Nephron (organoid): ENCODE data around the gene COL15A1.
"Not testable (repeated sequence)": the region's sequence is repeated elsewhere in the genome, so short reads cannot be mapped to it uniquely, and the experiment has no call there.

Experiments
- H3K27ac Mint-ChIP-seq, 3 experiments: 2 replicates each; pipeline ENCODE4 v1.8.0; 2020; ENCODE audit warnings: mixed read lengths in 3 of 3, mild to moderate bottlenecking in 2 of 3, moderate library complexity in 1 of 3
- H3K27me3 Mint-ChIP-seq: 2 replicates; pipeline ENCODE4 v1.8.0; 2021; ENCODE audit warnings: low read depth, mild to moderate bottlenecking, moderate library complexity, mixed read lengths
- H3K36me3 Mint-ChIP-seq: 2 replicates; pipeline ENCODE4 v1.8.0; 2020; ENCODE audit warnings: low read depth, mixed read lengths
- H3K4me1 Mint-ChIP-seq: 2 replicates; pipeline ENCODE4 v1.8.0; 2020; ENCODE audit warnings: mixed read lengths
- H3K4me3 Mint-ChIP-seq, 3 experiments: 2 replicates each; pipeline ENCODE4 v1.8.0; 2020; ENCODE audit warnings: mild to moderate bottlenecking in 3 of 3, mixed read lengths in 3 of 3, moderate library complexity in 2 of 3
- H3K9me3 Mint-ChIP-seq: 2 replicates; pipeline ENCODE4 v1.8.0; 2020; ENCODE audit warnings: mixed read lengths
- CTCF ChIP-seq, 3 experiments: fragments of 200-600 bp; sonication (generic); IDR thresholded peaks; one replicate each; pipeline ENCODE4 v1.5.0; 2021; ENCODE audit warnings: antibody characterized with exemption in 3 of 3; ENCODE audit not compliant: unreplicated experiment in 3 of 3

COL15A1 gene

GRCh38 chr9:99095565-99095964 lies 151.9 kb downstream of the COL15A1 start:
- Mint-ChIP-seq H3K9me3 (peaks cover 10% of the 10 kb centered on the region), H3K4me1 (no peaks in the 10 kb centered on the region), H3K36me3 (no peaks in the 10 kb centered on the region), H3K4me3 (no peak overlapping the region), H3K27me3 (peaks cover 10% of the 10 kb centered on the region), H3K27ac (no peak overlapping the region)
- no peak for TF ChIP-seq CTCF (IDR thresholded peaks at IDR 0.05; ENCODE audit: unreplicated experiment in 3 of 3)

DNA sequence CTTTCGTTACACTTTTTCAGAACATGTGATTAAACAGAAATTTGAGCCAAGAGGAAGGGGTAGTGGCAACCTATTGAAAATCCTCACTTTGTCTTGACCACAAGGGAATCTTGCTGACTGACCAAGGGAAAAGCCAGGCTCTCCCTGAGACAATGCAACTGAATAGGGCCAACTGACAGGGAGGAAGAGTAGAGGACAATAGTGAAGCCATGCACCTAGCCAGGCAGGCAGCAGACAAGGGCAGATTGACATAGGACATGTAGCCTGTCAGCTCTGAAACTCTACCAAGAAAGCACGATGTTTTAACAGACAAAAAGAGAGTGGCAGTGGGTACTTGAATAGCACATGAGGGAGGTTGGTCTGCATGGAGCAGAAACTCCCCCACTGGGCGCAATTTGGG lies 152.7 kb downstream of the COL15A1 start:
- Mint-ChIP-seq H3K27me3 (peaks cover 6% of the 10 kb centered on the region), H3K27ac (no peak overlapping the region), H3K4me1 (no peaks in the 10 kb centered on the region), H3K36me3 (no peaks in the 10 kb centered on the region), H3K4me3 (no peak overlapping the region), H3K9me3 (peaks cover 10% of the 10 kb centered on the region)
- TF ChIP-seq CTCF (IDR thresholded peaks at IDR 0.05; ENCODE audit: unreplicated experiment in 3 of 3): no peak

- not testable (repeated sequence) for H3K27ac Mint-ChIP-seq, H3K9me3 Mint-ChIP-seq, H3K36me3 Mint-ChIP-seq, H3K4me3 Mint-ChIP-seq, H3K27me3 Mint-ChIP-seq
- H3K4me1 Mint-ChIP-seq: peaks cover 18% of the 10 kb centered on the region
Measured at GRCh38 chr9:99099806-99100585, 156.3 kb downstream of the COL15A1 start.

DNA sequence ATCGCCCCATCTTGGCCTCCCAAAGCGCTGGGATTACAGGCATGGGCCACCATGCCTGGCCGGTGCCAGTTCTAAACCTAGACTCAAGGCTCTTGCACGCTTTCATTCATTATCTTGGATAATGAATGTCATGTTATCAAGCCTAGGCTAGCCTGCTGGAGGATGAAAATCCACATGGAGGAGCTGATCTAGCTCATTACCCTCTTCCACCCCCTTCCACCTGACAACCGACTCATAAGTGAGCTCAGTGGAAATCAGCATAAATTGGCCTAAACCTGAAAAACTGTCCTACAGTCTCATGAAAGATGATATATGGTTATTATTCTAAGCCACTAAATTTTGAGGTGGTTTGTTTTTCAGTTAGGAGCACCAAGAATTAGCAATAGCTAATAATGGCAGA lies 157.6 kb downstream of the COL15A1 start:
- Mint-ChIP-seq H3K27me3 (no peaks in the 10 kb centered on the region), H3K4me1 (peaks cover 23% of the 10 kb centered on the region), H3K27ac (no peak overlapping the region), H3K36me3 (no peaks in the 10 kb centered on the region), H3K9me3 (peaks cover 10% of the 10 kb centered on the region), H3K4me3 (no peak overlapping the region)
- TF ChIP-seq CTCF (IDR thresholded peaks at IDR 0.05; ENCODE audit: unreplicated experiment in 3 of 3): no peak

DNA sequence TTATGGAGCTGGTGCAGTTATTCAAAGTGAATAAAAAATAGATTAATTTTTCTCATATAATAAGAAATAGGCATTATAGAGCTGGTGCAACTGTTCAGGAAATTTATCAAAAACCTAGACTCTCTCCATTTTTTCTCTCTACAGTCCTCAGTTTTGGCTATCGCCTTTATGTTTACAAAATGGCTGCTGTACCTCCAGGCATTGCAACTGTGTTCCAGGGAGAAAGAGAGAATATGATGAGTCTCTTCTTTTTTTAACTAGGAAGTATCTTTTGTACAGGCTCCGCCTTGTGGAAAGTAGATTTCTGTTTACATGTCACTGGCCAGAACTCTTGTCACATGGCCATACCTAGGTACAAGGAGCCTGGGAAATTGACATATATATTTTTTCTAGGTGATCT lies 158.1 kb downstream of the COL15A1 start:
- TF ChIP-seq CTCF (IDR thresholded peaks at IDR 0.05; ENCODE audit: unreplicated experiment in 3 of 3): no peak
- H3K9me3 Mint-ChIP-seq: peaks cover 10% of the 10 kb centered on the region

DNA sequence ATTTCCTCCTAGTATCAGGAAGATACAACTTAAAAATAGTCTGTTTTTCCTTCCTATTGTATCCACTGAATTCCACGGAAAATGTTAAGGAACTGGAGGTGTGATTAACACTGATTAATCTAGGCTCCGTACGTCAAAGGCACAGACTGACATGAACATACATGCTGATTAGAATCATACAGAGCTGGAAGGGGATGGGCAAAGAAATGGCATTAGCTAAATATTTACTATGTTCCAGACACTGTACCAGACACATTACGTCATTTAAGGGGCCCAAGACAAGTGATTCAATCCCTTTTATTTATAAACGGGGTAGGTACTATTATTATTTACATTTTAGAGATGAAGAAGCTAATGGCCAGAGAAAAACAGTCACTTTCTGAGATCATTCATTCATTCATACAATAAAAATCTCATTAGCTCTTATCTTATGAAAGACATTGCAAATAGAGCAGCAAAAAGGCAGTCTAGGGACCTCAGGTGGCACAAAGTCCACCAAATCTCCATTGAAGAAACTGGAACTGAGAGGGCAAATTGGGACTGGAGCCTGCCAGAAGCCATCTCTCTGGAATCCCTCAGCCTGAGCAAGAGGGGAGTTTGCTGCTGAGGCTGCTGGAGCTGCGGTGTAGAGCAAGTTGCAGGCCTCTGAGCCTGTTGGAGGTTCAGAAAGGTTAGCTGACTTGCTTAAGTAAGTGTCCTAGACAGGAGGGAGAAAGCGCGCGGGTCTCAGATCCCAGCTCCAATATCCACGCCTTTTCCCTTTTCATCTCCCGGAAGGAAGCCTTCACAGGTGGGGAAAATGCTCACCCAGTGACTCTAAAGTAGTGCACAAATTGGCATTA lies 159.6 kb downstream of the COL15A1 start:
- Mint-ChIP-seq H3K27me3 (no peaks in the 10 kb centered on the region), H3K4me3 (peak overlapping the region; percentile 86 to 89 (median 88)), H3K36me3 (no peaks in the 10 kb centered on the region), H3K4me1 (peaks cover 40% of the 10 kb centered on the region), H3K9me3 (peaks cover 10% of the 10 kb centered on the region), H3K27ac (peak overlapping the region; percentile 57 to 81 (median 80))
- no peak for TF ChIP-seq CTCF (IDR thresholded peaks at IDR 0.05; ENCODE audit: unreplicated experiment in 3 of 3)

More for the DNA sequence above, 158.1 kb downstream of the COL15A1 start:
- Mint-ChIP-seq H3K4me1 (peaks cover 27% of the 10 kb centered on the region), H3K4me3 (peak overlapping the region in 1 of 3 experiments; percentile 38), H3K27me3 (no peaks in the 10 kb centered on the region), H3K27ac (no peak overlapping the region), H3K36me3 (no peaks in the 10 kb centered on the region)
